Peyer's patch (tissue), 4 donors: ENCODE results near the gene OR6M1. TPM values are rescaled to one million over a fixed set of nuclear protein-coding genes. Genes with fewer than 3 reads are reported as not detected.

ENCODE experiments used
- DNase-seq, 3 donors: peaks; one replicate each; pipeline ENCODE4 v3.0.0-alpha.2; 2017 to 2019
- H3K27ac ChIP-seq, 4 donors: fragments of 200-600 bp; sonication (generic); one replicate each; pipeline ENCODE4 v1.5.1; 2016 to 2019
- H3K27me3 ChIP-seq, 2 donors: fragments of 200-600 bp; sonication (generic); one replicate each; pipeline ENCODE4 v1.5.1; 2019
- H3K36me3 ChIP-seq, 3 donors: fragments of 200-600 bp; sonication (generic); one replicate each; pipeline ENCODE4 v1.5.1; 2016 to 2019
- H3K4me1 ChIP-seq, 4 donors: fragments of 200-600 bp; sonication (generic); one replicate each; pipeline ENCODE4 v1.5.1; 2016 to 2019
- H3K4me3 ChIP-seq, 4 donors: fragments of 200-600 bp; sonication (generic); 1 replicate in 3 of 4; 2 replicates in 1 of 4; pipeline ENCODE4 v1.5.1; 2016 to 2019; ENCODE audit warnings: mild to moderate bottlenecking in 1 of 4
- H3K9me3 ChIP-seq, 4 donors: fragments of 200-600 bp; sonication (generic); one replicate each; pipeline ENCODE4 v1.5.1; 2016 to 2019; ENCODE audit warnings: mild to moderate bottlenecking in 1 of 4
- POLR2A ChIP-seq, 2 donors: fragments of 450-650 bp; IDR thresholded peaks; one replicate each; pipeline ENCODE4 v1.5.1; 2017; ENCODE audit warnings: antibody characterized with exemption in 2 of 2, mild to moderate bottlenecking in 2 of 2, moderate library complexity in 2 of 2
- total RNA-seq, 4 donors: library from RNA; depleted of rRNA; stranded (reverse); fragments of >200 nt; gene quantifications; one replicate each; pipeline ENCODE4 v1.1.0, GENCODE V29; 2016
- TF ChIP-seq, protein P1 (sequence below), 6 experiments: fragments of 450-650 bp in 4 of 6; fragments of 200-600 bp in 2 of 6; sonication (generic) in 1 of 6; IDR thresholded peaks; one replicate each; pipeline ENCODE4 v1.5.1; 2017 to 2019; ENCODE audit warnings: antibody characterized with exemption in 6 of 6, mild to moderate bottlenecking in 3 of 6, moderate library complexity in 1 of 6

The OR6M1 gene, protein sequence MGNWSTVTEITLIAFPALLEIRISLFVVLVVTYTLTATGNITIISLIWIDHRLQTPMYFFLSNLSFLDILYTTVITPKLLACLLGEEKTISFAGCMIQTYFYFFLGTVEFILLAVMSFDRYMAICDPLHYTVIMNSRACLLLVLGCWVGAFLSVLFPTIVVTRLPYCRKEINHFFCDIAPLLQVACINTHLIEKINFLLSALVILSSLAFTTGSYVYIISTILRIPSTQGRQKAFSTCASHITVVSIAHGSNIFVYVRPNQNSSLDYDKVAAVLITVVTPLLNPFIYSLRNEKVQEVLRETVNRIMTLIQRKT
- not detected for total RNA-seq

DNA sequence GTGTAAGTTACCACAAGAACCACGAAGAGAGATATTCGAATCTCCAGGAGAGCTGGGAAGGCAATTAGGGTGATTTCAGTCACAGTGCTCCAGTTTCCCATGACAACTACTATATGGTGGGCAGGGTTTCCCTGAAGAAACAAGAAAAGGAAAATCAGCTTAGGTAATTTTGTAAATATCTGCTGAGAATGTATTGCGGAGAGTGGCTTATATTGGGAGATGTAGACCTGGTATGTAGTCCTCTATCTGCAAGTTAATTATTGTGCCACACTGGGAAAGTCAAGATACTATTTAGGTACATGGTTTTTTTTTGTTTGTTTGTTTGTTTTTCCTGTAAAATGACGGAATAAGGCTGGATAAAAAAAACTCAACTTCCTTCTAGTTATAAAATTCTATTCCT, at the start of gene OR6M1:
Gene OR6M1 (minus strand): TSS at position 101 of the 400 bp plus-strand sequence. CDS start 0 bp downstream, at position 101.
- H3K9me3 ChIP-seq, result no peaks in the 10 kb centered on the region
- TF ChIP-seq, protein P1, sequence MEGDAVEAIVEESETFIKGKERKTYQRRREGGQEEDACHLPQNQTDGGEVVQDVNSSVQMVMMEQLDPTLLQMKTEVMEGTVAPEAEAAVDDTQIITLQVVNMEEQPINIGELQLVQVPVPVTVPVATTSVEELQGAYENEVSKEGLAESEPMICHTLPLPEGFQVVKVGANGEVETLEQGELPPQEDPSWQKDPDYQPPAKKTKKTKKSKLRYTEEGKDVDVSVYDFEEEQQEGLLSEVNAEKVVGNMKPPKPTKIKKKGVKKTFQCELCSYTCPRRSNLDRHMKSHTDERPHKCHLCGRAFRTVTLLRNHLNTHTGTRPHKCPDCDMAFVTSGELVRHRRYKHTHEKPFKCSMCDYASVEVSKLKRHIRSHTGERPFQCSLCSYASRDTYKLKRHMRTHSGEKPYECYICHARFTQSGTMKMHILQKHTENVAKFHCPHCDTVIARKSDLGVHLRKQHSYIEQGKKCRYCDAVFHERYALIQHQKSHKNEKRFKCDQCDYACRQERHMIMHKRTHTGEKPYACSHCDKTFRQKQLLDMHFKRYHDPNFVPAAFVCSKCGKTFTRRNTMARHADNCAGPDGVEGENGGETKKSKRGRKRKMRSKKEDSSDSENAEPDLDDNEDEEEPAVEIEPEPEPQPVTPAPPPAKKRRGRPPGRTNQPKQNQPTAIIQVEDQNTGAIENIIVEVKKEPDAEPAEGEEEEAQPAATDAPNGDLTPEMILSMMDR (IDR thresholded peaks at IDR 0.05), result no peak
- TF ChIP-seq POLR2A (IDR thresholded peaks at IDR 0.05), result no peak
- H3K4me3 ChIP-seq, result no peak within 1 kb of the TSS
- H3K4me1 ChIP-seq, result no peaks in the 10 kb centered on the region
- no peaks in the 10 kb centered on the region for H3K36me3 ChIP-seq
- H3K27me3 ChIP-seq, result no peaks in the 10 kb centered on the region
- no peak for DNase-seq
- no peak within 1 kb of the TSS for H3K27ac ChIP-seq

DNA sequence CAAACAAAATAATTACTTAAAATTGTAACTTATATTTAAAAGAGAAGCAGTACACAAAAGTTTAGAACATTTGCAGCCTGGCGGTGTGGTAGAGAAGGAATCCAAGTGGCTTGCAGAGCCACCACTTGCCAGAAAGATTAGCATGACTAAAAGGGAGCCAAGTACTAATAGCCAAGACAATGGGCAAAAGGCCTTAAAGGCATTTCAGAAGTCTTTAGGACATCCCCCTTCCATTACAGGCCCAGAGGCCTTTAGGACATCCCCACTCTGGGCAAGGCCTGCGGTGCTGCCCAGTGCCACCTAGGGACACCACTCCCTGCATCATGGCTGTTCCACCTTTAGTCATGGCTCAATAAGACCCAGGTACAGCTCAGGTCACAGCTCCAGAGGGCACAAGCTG, 46.9 kb upstream of the OR6M1 start:
- H3K27me3 ChIP-seq, result no peaks in the 10 kb centered on the region
- no peaks in the 10 kb centered on the region for H3K9me3 ChIP-seq
- H3K4me1 ChIP-seq, result no peaks in the 10 kb centered on the region
- no peaks in the 10 kb centered on the region for H3K36me3 ChIP-seq
- H3K4me3 ChIP-seq, result no peak overlapping the region
- TF ChIP-seq, protein P1 (IDR thresholded peaks at IDR 0.05), result no peak
- no peak for TF ChIP-seq POLR2A (IDR thresholded peaks at IDR 0.05)
- DNase-seq, result no peak
- no peak overlapping the region for H3K27ac ChIP-seq

DNA sequence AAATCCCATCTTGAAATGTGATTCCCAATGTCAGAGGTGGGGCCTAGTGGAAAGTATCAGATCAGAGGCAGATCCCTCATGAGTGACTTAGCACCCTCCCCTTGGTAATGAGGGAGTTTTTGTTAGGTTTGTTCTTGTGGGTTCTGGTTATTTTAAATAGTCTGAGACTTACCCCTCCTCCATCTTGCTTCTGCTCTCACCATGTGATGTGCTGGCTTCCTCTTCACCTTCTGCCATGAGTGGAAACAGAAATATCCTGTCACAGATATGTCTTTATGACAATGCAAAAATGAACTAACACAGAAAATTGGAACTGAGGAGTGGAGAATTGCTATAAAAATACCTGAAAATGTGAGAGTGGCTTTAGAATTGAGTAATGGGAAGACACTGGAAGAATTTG, 46.2 kb upstream of the OR6M1 start:
- Histone ChIP-seq H3K4me3 (no peak overlapping the region), H3K36me3 (no peaks in the 10 kb centered on the region), H3K4me1 (no peaks in the 10 kb centered on the region), H3K27ac (no peak overlapping the region), H3K27me3 (no peaks in the 10 kb centered on the region), H3K9me3 (no peaks in the 10 kb centered on the region)
- TF ChIP-seq, protein P1 (IDR thresholded peaks at IDR 0.05), result no peak
- no peak for TF ChIP-seq POLR2A (IDR thresholded peaks at IDR 0.05)
- no peak for DNase-seq

DNA sequence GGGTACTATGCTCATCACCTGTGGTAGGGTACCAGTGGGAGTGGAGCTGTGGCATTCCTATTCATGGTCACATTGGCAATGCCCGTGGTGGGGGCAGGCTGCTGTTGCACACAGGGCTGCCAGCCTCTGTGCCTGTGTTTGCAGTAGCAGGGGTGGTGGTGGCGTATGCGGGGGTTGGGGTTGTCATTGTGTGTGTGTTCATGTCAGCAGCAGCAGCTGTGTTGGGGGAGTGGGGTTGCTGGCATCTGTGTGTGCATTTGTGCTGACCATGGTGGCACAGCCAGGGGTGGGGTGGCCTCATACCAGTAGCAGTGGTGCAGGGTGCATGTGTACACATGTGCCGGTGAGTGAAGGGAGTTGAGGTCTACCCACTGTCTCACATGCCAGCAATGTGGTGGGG, 45.0 kb upstream of the OR6M1 start:
- no peak overlapping the region for H3K4me3 ChIP-seq
- H3K36me3 ChIP-seq, result no peaks in the 10 kb centered on the region
- TF ChIP-seq POLR2A (IDR thresholded peaks at IDR 0.05), result no peak
- TF ChIP-seq, protein P1 (IDR thresholded peaks at IDR 0.05), result no peak
- DNase-seq, result no peak
- H3K27ac ChIP-seq, result no peak overlapping the region
- no peaks in the 10 kb centered on the region for H3K4me1 ChIP-seq
- no peaks in the 10 kb centered on the region for H3K9me3 ChIP-seq
- H3K27me3 ChIP-seq, result no peaks in the 10 kb centered on the region

DNA sequence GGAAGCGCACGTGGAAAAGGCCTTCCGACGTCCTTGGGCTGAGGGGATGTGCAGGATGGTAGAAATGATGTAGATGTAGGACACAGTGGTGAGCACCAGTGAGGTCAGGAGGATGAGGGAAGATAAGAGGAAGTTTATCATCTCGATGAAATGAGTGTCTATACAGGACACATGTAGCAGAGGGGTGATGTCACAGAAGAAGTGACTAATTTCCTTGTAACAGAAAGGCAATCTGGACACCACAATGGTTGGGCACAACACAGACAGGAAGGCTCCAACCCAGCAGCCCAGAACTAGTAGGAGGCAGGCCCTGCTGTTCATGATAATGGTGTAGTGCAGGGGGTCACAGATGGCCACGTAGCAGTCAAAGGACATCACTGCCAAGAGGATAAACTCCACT, 35.0 kb upstream of the OR6M1 start:
- no peak for TF ChIP-seq POLR2A (IDR thresholded peaks at IDR 0.05)
- TF ChIP-seq, protein P1 (IDR thresholded peaks at IDR 0.05), result no peak
- no peaks in the 10 kb centered on the region for H3K27me3 ChIP-seq
- no peaks in the 10 kb centered on the region for H3K9me3 ChIP-seq

More for the DNA sequence above, 35.0 kb upstream of the OR6M1 start:
- DNase-seq, result no peak
- Histone ChIP-seq H3K36me3 (no peaks in the 10 kb centered on the region), H3K4me1 (no peaks in the 10 kb centered on the region), H3K27ac (no peak overlapping the region), H3K4me3 (no peak overlapping the region)
